ENCODE data around the gene RPS27.

Gene RPS27

GRCh38 chr1:153990468-153991150 lies at the start of gene RPS27:
TSS of gene RPS27 (plus strand) at chr1:153990762. CDS start at chr1:153990797, 35 bp downstream.
- DNase-seq, result peak; percentile 99

- no peak for DNase-seq
Observed at GRCh38 chr1:153941826-153942725, 48.5 kb upstream of the RPS27 start.

GRCh38 chr1:153942766-153943549 lies 47.6 kb upstream of the RPS27 start:
- no peak for DNase-seq

GRCh38 chr1:153944005-153944826 lies 46.3 kb upstream of the RPS27 start:
- DNase-seq, result no peak

- no peak for DNase-seq
Observed at GRCh38 chr1:153944827-153945117, 45.8 kb upstream of the RPS27 start.

GRCh38 chr1:153945131-153945794 lies 45.3 kb upstream of the RPS27 start:
- DNase-seq, result no peak

- peak; percentile 36 for DNase-seq
Observed at GRCh38 chr1:153945795-153946621, 44.6 kb upstream of the RPS27 start.

GRCh38 chr1:153946622-153947241 lies 43.8 kb upstream of the RPS27 start, which contains the start of gene DENND4B:
TSS of gene DENND4B (minus strand) at chr1:153946718. CDS start at chr1:153944374, 2,344 bp downstream.
- peak; percentile 57 for DNase-seq

GRCh38 chr1:153951183-153951582 lies 39.4 kb upstream of the RPS27 start:
- no peak for DNase-seq

GRCh38 chr1:153951801-153952200 lies 38.8 kb upstream of the RPS27 start:
- DNase-seq, result no peak

GRCh38 chr1:153953859-153954365 lies 36.6 kb upstream of the RPS27 start:
- no peak for DNase-seq

GRCh38 chr1:153954826-153955225 lies 35.7 kb upstream of the RPS27 start:
- DNase-seq, result no peak

GRCh38 chr1:153956997-153957715 lies 33.4 kb upstream of the RPS27 start:
- no peak for DNase-seq

GRCh38 chr1:153957744-153958110 lies 32.8 kb upstream of the RPS27 start:
- no peak for DNase-seq

GRCh38 chr1:153958111-153958960 lies 32.2 kb upstream of the RPS27 start, which contains the start of gene CRTC2:
TSS of gene CRTC2 (minus strand) at chr1:153958612. CDS start at chr1:153958497, 115 bp downstream.
- DNase-seq, result peak; percentile 99

- DNase-seq, result no peak
Observed at GRCh38 chr1:153958961-153959260, 31.7 kb upstream of the RPS27 start.

- no peak for DNase-seq
Observed at GRCh38 chr1:153959454-153959853, 31.1 kb upstream of the RPS27 start.

GRCh38 chr1:153960206-153960605 lies 30.4 kb upstream of the RPS27 start:
- no peak for DNase-seq

- DNase-seq, result no peak
Observed at GRCh38 chr1:153961421-153961820, 29.1 kb upstream of the RPS27 start.

Measured in DMS153 (cell line).